ENCODE data around the gene EDN2.

EDN2 gene

GRCh38 chr1:41515131-41515678 lies 30.7 kb upstream of the EDN2 start:
- in situ Hi-C loops (cut with HindIII; ENCODE audit: low pct_ligation_motif_present, low sequenced_read_pairs) = no loop called here
- H3K27ac ChIP-seq = no peak overlapping the region
- no peak for DNase-seq
- H3K4me3 ChIP-seq (ENCODE audit: low read depth, low read length) = no peak overlapping the region
- no peak for TF ChIP-seq CTCF (IDR thresholded peaks at IDR 0.05; ENCODE audit: low read depth, low read length, missing control alignments)
- H3K27me3 ChIP-seq (replicated peaks) = no peaks in the 10 kb centered on the region
- H3K36me3 ChIP-seq (replicated peaks) = peaks cover 3% of the 10 kb centered on the region

GRCh38 chr1:41514381-41514780 lies 29.9 kb upstream of the EDN2 start:
- DNase-seq = no peak
- in situ Hi-C loops (cut with HindIII; ENCODE audit: low pct_ligation_motif_present, low sequenced_read_pairs) = no loop called here
- TF ChIP-seq CTCF (IDR thresholded peaks at IDR 0.05; ENCODE audit: low read depth, low read length, missing control alignments) = no peak
- Histone ChIP-seq H3K27ac (no peak overlapping the region), H3K27me3 (replicated peaks) (no peaks in the 10 kb centered on the region), H3K4me3 (ENCODE audit: low read depth, low read length) (no peak overlapping the region), H3K36me3 (replicated peaks) (peaks cover 3% of the 10 kb centered on the region)

- no peak overlapping the region for H3K4me3 ChIP-seq (ENCODE audit: low read depth, low read length)
- peak; percentile 70 for TF ChIP-seq CTCF (IDR thresholded peaks at IDR 0.05; ENCODE audit: low read depth, low read length, missing control alignments)
- DNase-seq = no peak
- in situ Hi-C loops (cut with HindIII; ENCODE audit: low pct_ligation_motif_present, low sequenced_read_pairs) = no loop called here
- no peak overlapping the region for H3K27ac ChIP-seq
- H3K36me3 ChIP-seq (replicated peaks) = peaks cover 3% of the 10 kb centered on the region
- no peaks in the 10 kb centered on the region for H3K27me3 ChIP-seq (replicated peaks)
These were observed 28.9 kb upstream of the EDN2 start for GRCh38 chr1:41513383-41513735.

GRCh38 chr1:41512701-41513382 lies 28.4 kb upstream of the EDN2 start:
- Histone ChIP-seq H3K27me3 (replicated peaks) (no peaks in the 10 kb centered on the region), H3K4me3 (ENCODE audit: low read depth, low read length) (no peak overlapping the region), H3K27ac (no peak overlapping the region), H3K36me3 (replicated peaks) (peaks cover 3% of the 10 kb centered on the region)
- in situ Hi-C loops (cut with HindIII; ENCODE audit: low pct_ligation_motif_present, low sequenced_read_pairs) = no loop called here
- no peak for TF ChIP-seq CTCF (IDR thresholded peaks at IDR 0.05; ENCODE audit: low read depth, low read length, missing control alignments)
- no peak for DNase-seq

- in situ Hi-C loops (cut with HindIII; ENCODE audit: low pct_ligation_motif_present, low sequenced_read_pairs) = no loop called here
- no peak overlapping the region for H3K27ac ChIP-seq
- H3K27me3 ChIP-seq (replicated peaks) = no peaks in the 10 kb centered on the region
- H3K4me3 ChIP-seq (ENCODE audit: low read depth, low read length) = no peak overlapping the region
- DNase-seq = no peak
- TF ChIP-seq CTCF (IDR thresholded peaks at IDR 0.05; ENCODE audit: low read depth, low read length, missing control alignments) = no peak
- peaks cover 3% of the 10 kb centered on the region for H3K36me3 ChIP-seq (replicated peaks)
These were observed 26.7 kb upstream of the EDN2 start for GRCh38 chr1:41511239-41511540.

Data from brain microvascular endothelial cell (primary cell).